Neuronal stem cell (in vitro differentiated cells): ENCODE data around the gene CCR9.

Source experiments
- DNase-seq: peaks from one replicate; pipeline ENCODE4 v3.0.0-alpha.2; 2013; ENCODE audit warnings: low spot score
- H2AFZ ChIP-seq: one replicate; pipeline ENCODE4 v1.6.1; 2013; ENCODE audit warnings: mild to moderate bottlenecking, low read length, inconsistent platforms
- H2AK5ac ChIP-seq: 2 replicates; pipeline ENCODE4 v1.6.1; 2013; ENCODE audit warnings: low read depth, mild to moderate bottlenecking, inconsistent platforms, low read length, moderate library complexity, mixed read lengths
- H2BK120ac ChIP-seq: 2 replicates; pipeline ENCODE4 v1.6.1; 2013; ENCODE audit warnings: low read depth, mild to moderate bottlenecking, inconsistent platforms, low read length, moderate library complexity, mixed read lengths
- H2BK12ac ChIP-seq: one replicate; pipeline ENCODE4 v1.6.1; 2013; ENCODE audit warnings: low read length, inconsistent platforms
- H2BK15ac ChIP-seq: 2 replicates; pipeline ENCODE4 v1.6.1; 2013; ENCODE audit warnings: mild to moderate bottlenecking, low read length, inconsistent platforms, mixed read lengths
- H2BK5ac ChIP-seq: one replicate; pipeline ENCODE4 v1.6.1; 2013; ENCODE audit warnings: inconsistent platforms, mild to moderate bottlenecking, low read length, moderate library complexity
- H3K14ac ChIP-seq: one replicate; pipeline ENCODE4 v1.6.1; 2013; ENCODE audit warnings: low read length, inconsistent platforms
- H3K18ac ChIP-seq: 2 replicates; pipeline ENCODE4 v1.6.1; 2013; ENCODE audit warnings: low read length, inconsistent platforms
- H3K23ac ChIP-seq: 2 replicates; pipeline ENCODE4 v1.6.1; 2013; ENCODE audit warnings: low read depth, mild to moderate bottlenecking, mixed read lengths, low read length, inconsistent platforms; ENCODE audit not compliant: poor library complexity
- H3K27ac ChIP-seq: replicated peaks from 3 replicates; pipeline ENCODE4 v1.5.1; 2013; ENCODE audit warnings: low read length, inconsistent platforms
- H3K27me3 ChIP-seq, 3 experiments: 2 replicates each; pipeline ENCODE4 v1.6.1; 2013; ENCODE audit warnings: low read length in 3 of 3, mild to moderate bottlenecking in 2 of 3, inconsistent platforms in 1 of 3, low read depth in 1 of 3, mixed read lengths in 1 of 3, moderate library complexity in 1 of 3; ENCODE audit not compliant: control insufficient read depth in 3 of 3, insufficient read depth in 3 of 3
- H3K36me3 ChIP-seq, 2 donors: replicated peaks in 1 of 2; 2 replicates each; pipeline ENCODE4 v1.6.1; 2013; ENCODE audit warnings: low read length in 2 of 2; ENCODE audit not compliant: control insufficient read depth in 2 of 2, insufficient read depth in 2 of 2
- H3K4ac ChIP-seq: 2 replicates; pipeline ENCODE4 v1.6.1; 2013; ENCODE audit warnings: inconsistent platforms, mild to moderate bottlenecking, low read length, moderate library complexity
- H3K4me1 ChIP-seq, 2 donors: 1 replicate in 1 of 2; 2 replicates in 1 of 2; pipeline ENCODE4 v1.6.1; 2013; ENCODE audit warnings: low read length in 2 of 2, low read depth in 1 of 2; ENCODE audit not compliant: control insufficient read depth in 2 of 2, insufficient read depth in 1 of 2
- H3K4me2 ChIP-seq: one replicate; pipeline ENCODE4 v1.6.1; 2013; ENCODE audit warnings: mild to moderate bottlenecking, low read length, inconsistent platforms; ENCODE audit not compliant: insufficient read depth, poor library complexity, severe bottlenecking
- H3K4me3 ChIP-seq, 2 donors: 2 replicates each; pipeline ENCODE4 v1.5.1; 2013; ENCODE audit warnings: low read length in 2 of 2, mild to moderate bottlenecking in 2 of 2, inconsistent platforms in 1 of 2, moderate library complexity in 1 of 2
- H3K79me1 ChIP-seq: one replicate; pipeline ENCODE4 v1.6.1; 2013; ENCODE audit warnings: low read depth, mild to moderate bottlenecking, inconsistent platforms, low read length, moderate library complexity
- H3K9ac ChIP-seq: one replicate; pipeline ENCODE4 v1.6.1; 2013; ENCODE audit warnings: mild to moderate bottlenecking, low read depth, low read length, inconsistent platforms; ENCODE audit not compliant: poor library complexity
- H3K9me3 ChIP-seq, 2 donors: replicated peaks in 1 of 2; 2 replicates each; pipeline versions ENCODE3 to v1.6.1; 2013; ENCODE audit warnings: low read length in 2 of 2, mild to moderate bottlenecking in 2 of 2, inconsistent platforms in 1 of 2, low read depth in 1 of 2, mixed read lengths in 1 of 2, moderate library complexity in 1 of 2; ENCODE audit not compliant: control insufficient read depth in 2 of 2, insufficient read depth in 1 of 2
- H4K8ac ChIP-seq: one replicate; pipeline ENCODE4 v1.6.1; 2013; ENCODE audit warnings: low read depth, mild to moderate bottlenecking, inconsistent platforms, low read length, moderate library complexity
- H4K91ac ChIP-seq: one replicate; pipeline ENCODE4 v1.6.1; 2013; ENCODE audit warnings: low read length, low read depth, mild to moderate bottlenecking, inconsistent platforms; ENCODE audit not compliant: poor library complexity
- WGBS, 2 donors: extraction: QIAGEN DNeasy Blood & Tissue Kit; methylation state at CpG; one replicate each; pipeline ENCODE4 v1.1.7; 2013; ENCODE audit warnings: missing lambda C conversion rate in 2 of 2, mixed read lengths in 1 of 2; ENCODE audit not compliant: insufficient read length in 2 of 2, insufficient replicate concordance in 1 of 2; ENCODE audit errors: extremely low coverage in 2 of 2; 5-methylcytosine and 5-hydroxymethylcytosine counted together

CCR9 gene

GRCh38 chr3:45923755-45924154 is 37.4 kb downstream of the CCR9 start:
- H4K91ac ChIP-seq: no peak overlapping the region
- DNase-seq: no peak
- peaks cover 31 to 61% of the 10 kb centered on the region in 2 donors for H3K36me3 ChIP-seq
- H3K4me2 ChIP-seq: no peak overlapping the region
- H3K23ac ChIP-seq: no peak overlapping the region
- H3K4ac ChIP-seq: no peak overlapping the region
- H3K14ac ChIP-seq: no peak overlapping the region
- H2AFZ ChIP-seq: no peak overlapping the region
- H2BK120ac ChIP-seq: no peak overlapping the region
- H2BK12ac ChIP-seq: no peak overlapping the region
- WGBS, 2 donors: no CpG with 5 or more reads among the region's 3 CpGs
- no peak overlapping the region for H2AK5ac ChIP-seq
- H3K27me3 ChIP-seq: no peaks in the 10 kb centered on the region
- no peaks in the 10 kb centered on the region for H3K79me1 ChIP-seq
- H2BK15ac ChIP-seq: no peak overlapping the region
- H3K27ac ChIP-seq: no peak overlapping the region
- H3K4me3 ChIP-seq: no peak overlapping the region
- H3K4me1 ChIP-seq: no peaks in the 10 kb centered on the region
- no peaks in the 10 kb centered on the region for H3K9me3 ChIP-seq
- no peak overlapping the region for H3K18ac ChIP-seq
- no peak overlapping the region for H4K8ac ChIP-seq
- H2BK5ac ChIP-seq: no peak overlapping the region
- H3K9ac ChIP-seq: no peak overlapping the region

- no peak overlapping the region for H3K23ac ChIP-seq
Measured at GRCh38 chr3:45927881-45928280, 41.5 kb downstream of the CCR9 start.

GRCh38 chr3:45929042-45929679 is 42.8 kb downstream of the CCR9 start:
- WGBS, 2 donors: no CpG with 5 or more reads among the region's 9 CpGs
- no peak overlapping the region for H3K14ac ChIP-seq

More at GRCh38 chr3:45927881-45928280, 41.5 kb downstream of the CCR9 start:
- H2BK12ac ChIP-seq: no peak overlapping the region
- H3K79me1 ChIP-seq: no peaks in the 10 kb centered on the region
- H2AFZ ChIP-seq: no peak overlapping the region
- no peak overlapping the region for H4K8ac ChIP-seq
- no peak overlapping the region for H2AK5ac ChIP-seq
- H2BK5ac ChIP-seq: no peak overlapping the region
- no peak overlapping the region for H3K14ac ChIP-seq
- no peak overlapping the region for H3K4ac ChIP-seq
- no peak overlapping the region for H3K9ac ChIP-seq
- H3K27me3 ChIP-seq: no peaks in the 10 kb centered on the region
- H2BK15ac ChIP-seq: no peak overlapping the region
- no peak overlapping the region for H3K18ac ChIP-seq
- no peak overlapping the region for H3K27ac ChIP-seq
- H3K4me3 ChIP-seq: no peak overlapping the region
- H3K4me1 ChIP-seq: no peaks in the 10 kb centered on the region
- H3K9me3 ChIP-seq: no peaks in the 10 kb centered on the region
- H2BK120ac ChIP-seq: no peak overlapping the region
- peaks cover 36 to 67% of the 10 kb centered on the region in 2 donors for H3K36me3 ChIP-seq
- DNase-seq: no peak
- no peak overlapping the region for H3K4me2 ChIP-seq
- H4K91ac ChIP-seq: no peak overlapping the region
- no CpG with 5 or more reads among the region's 2 CpGs for WGBS, 2 donors

GRCh38 chr3:45931496-45931895 is 45.2 kb downstream of the CCR9 start:
- H3K23ac ChIP-seq: no peak overlapping the region
- H3K27ac ChIP-seq: no peak overlapping the region
- peak overlapping the region; percentile 27 for H3K9ac ChIP-seq
- no peak overlapping the region for H3K4me3 ChIP-seq
- no peaks in the 10 kb centered on the region for H3K79me1 ChIP-seq
- H4K8ac ChIP-seq: no peak overlapping the region
- no peak overlapping the region for H4K91ac ChIP-seq
- H3K9me3 ChIP-seq: peaks cover 0 to 4% of the 10 kb centered on the region in 2 donors
- H2AFZ ChIP-seq: no peak overlapping the region
- no peak overlapping the region for H3K4ac ChIP-seq
- H2BK120ac ChIP-seq: no peak overlapping the region
- H3K36me3 ChIP-seq: peaks cover 35 to 89% of the 10 kb centered on the region in 2 donors
- no peaks in the 10 kb centered on the region for H3K4me1 ChIP-seq
- no peaks in the 10 kb centered on the region for H3K27me3 ChIP-seq
- no CpG with 5 or more reads among the region's 6 CpGs for WGBS, 2 donors
- no peak for DNase-seq
- no peak overlapping the region for H3K4me2 ChIP-seq
- H2AK5ac ChIP-seq: no peak overlapping the region
- no peak overlapping the region for H2BK5ac ChIP-seq
- H2BK15ac ChIP-seq: no peak overlapping the region
- no peak overlapping the region for H2BK12ac ChIP-seq
- H3K14ac ChIP-seq: no peak overlapping the region
- H3K18ac ChIP-seq: no peak overlapping the region

More at GRCh38 chr3:45929042-45929679, 42.8 kb downstream of the CCR9 start:
- no peak overlapping the region for H2BK5ac ChIP-seq
- no peak overlapping the region for H2AFZ ChIP-seq
- H3K27me3 ChIP-seq: no peaks in the 10 kb centered on the region
- no peak overlapping the region for H3K4me3 ChIP-seq
- no peak overlapping the region for H2BK15ac ChIP-seq
- H3K18ac ChIP-seq: peak overlapping the region; percentile 18
- no peak overlapping the region for H2BK12ac ChIP-seq
- no peaks in the 10 kb centered on the region for H3K79me1 ChIP-seq
- no peak overlapping the region for H3K23ac ChIP-seq
- H3K4me2 ChIP-seq: no peak overlapping the region
- DNase-seq: no peak
- no peak overlapping the region for H2AK5ac ChIP-seq
- H2BK120ac ChIP-seq: no peak overlapping the region
- H3K4me1 ChIP-seq: no peaks in the 10 kb centered on the region
- H3K9ac ChIP-seq: no peak overlapping the region
- no peak overlapping the region for H3K27ac ChIP-seq
- no peaks in the 10 kb centered on the region for H3K9me3 ChIP-seq
- H4K91ac ChIP-seq: no peak overlapping the region
- no peak overlapping the region for H4K8ac ChIP-seq
- peaks cover 30 to 66% of the 10 kb centered on the region in 2 donors for H3K36me3 ChIP-seq
- H3K4ac ChIP-seq: no peak overlapping the region
